Activated T-cell treated with anti-CD3 and anti-CD28 coated beads for 4 hours (primary cell): ENCODE results near the gene MSLN.

Experiments used
- DNase-seq: peaks from one replicate; pipeline ENCODE4 v3.0.0-alpha.2; 2020

Gene MSLN

GRCh38 chr16:813916-814412, 53.4 kb downstream of the MSLN start:
- DNase-seq, result no peak

GRCh38 chr16:814974-815373, 54.4 kb downstream of the MSLN start:
- no peak for DNase-seq

DNA sequence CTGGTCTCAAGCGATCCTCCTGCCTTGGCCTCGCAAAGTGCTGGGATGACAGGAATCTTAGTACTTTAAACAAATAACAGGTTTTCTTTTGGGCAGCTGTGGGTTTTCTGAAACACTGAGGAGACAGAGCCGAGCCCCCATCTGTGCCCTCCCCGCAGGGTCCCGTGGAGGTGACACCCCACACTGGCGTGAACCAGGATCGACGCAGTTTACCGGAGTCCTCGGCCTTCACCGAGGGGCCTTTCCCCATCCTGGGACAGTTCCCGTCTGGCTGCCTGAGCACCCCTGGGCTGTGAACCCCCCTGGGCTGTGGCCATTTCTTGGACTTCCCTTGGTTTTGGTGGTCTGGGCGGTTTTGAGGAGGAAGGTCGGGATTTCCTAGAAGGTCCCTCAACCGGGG, 55.3 kb downstream of the MSLN start:
- no peak for DNase-seq

DNA sequence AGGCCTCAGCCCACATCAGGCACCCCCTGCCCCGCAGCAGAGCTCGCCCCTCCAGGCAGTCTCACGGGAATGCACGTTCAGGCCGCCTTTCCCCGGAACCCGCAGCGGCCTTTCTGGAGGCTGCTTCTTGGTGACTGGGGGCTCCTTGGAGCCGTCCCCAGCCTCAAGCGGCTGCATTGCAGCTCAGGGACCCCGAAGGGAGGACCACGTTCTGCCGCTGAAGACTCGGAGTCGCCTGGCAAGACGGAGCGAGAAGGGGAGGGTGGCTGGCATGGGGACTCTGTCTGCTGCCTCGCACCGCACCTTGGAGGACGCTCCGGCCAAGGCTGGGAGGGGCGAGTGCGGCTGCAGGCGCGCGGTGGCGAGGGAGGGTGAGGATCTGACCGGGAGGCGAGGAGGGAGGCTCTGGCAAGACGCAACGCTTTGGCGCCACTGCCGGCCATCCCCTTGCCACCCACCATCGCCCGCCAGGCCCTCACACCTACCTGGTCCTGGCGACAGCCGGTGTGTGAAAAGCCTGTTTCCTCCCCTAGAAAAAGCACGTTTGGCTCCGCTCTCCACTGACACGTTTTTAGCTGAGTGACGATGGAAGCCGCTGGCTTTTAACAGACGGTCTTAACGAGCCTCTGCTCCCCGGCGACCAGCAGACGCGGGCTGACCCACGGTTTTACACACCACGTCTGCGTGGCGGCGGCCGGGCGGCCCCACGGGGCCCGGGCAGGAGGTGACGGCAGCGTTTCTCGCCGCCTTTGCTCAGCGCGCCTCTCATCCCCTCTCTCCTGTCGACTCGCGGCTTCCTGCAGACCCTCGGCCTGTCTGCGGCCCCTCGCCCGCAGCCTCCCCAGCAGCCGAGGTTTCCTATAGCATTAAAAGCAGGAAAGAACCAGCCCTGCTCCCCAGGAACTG, 56.7 kb downstream of the MSLN start:
- DNase-seq, result no peak

- no peak for DNase-seq
Observed at GRCh38 chr16:818132-818531, 57.6 kb downstream of the MSLN start.
